A549 (cell line): ENCODE measurements around the gene VAPA. TPM values are rescaled to one million over a fixed set of nuclear protein-coding genes. Genes with fewer than 3 reads are reported as not detected.

Source experiments
- ATAC-seq, 2 experiments: fragments of 200-7000 bp in 1 of 2; fragments of >200 bp in 1 of 2; cut with Nextera tagmentation in 1 of 2; cut with Tn5 transposase in 1 of 2; 3 replicates each; pipeline versions ENCODE4 v1.8.0 to v1.9.1; 2018 to 2020; ENCODE audit warnings: mild to moderate bottlenecking in 1 of 2, moderate library complexity in 1 of 2
- CTCF ChIA-PET: fragments of 300-600 bp; sonication (Branson Sonifier 250); formaldehyde crosslinking; extraction: SDS; loops from one replicate; lab custom pipeline; 2021; ENCODE audit warnings: antibody characterized with exemption, inconsistent platforms; lab: Yijun Ruan, JAX
- POLR2A ChIA-PET: fragments of 350-600 bp; formaldehyde crosslinking; extraction: SDS; loops from one replicate; lab custom pipeline; 2021; ENCODE audit warnings: antibody characterized with exemption, inconsistent platforms; lab: Yijun Ruan, JAX
- DNase-seq, 2 experiments: peaks; one replicate each; pipeline versions ENCODE4 v3.0.0 to v3.0.0-alpha.2; 2011 to 2016; ENCODE audit warnings: low read depth in 1 of 2, low spot score in 1 of 2
- FAIRE-seq: peaks from 2 replicates; lab custom pipeline; 2011; peaks lifted over from hg19 to GRCh38; lab: Jason Lieb, UNC
- H3K27ac ChIP-seq, 2 experiments: fragments of >200 bp; sonication (Bioruptor Twin); formaldehyde crosslinking; 3 replicates each; pipeline ENCODE4 v1.5.1; 2016 to 2017
- H3K4me1 ChIP-seq: fragments of >200 bp; sonication (Bioruptor Twin); formaldehyde crosslinking; 3 replicates; pipeline ENCODE4 v1.6.1; 2016
- H3K4me2 ChIP-seq: fragments of >200 bp; sonication (Bioruptor Twin); formaldehyde crosslinking; 3 replicates; pipeline ENCODE4 v1.6.1; 2016
- H3K4me3 ChIP-seq: fragments of >200 bp; sonication (Bioruptor Twin); formaldehyde crosslinking; 3 replicates; pipeline ENCODE4 v1.5.1; 2016
- H3K9me3 ChIP-seq: fragments of >200 bp; sonication (Bioruptor Twin); formaldehyde crosslinking; 3 replicates; pipeline ENCODE4 v1.6.1; 2016
- BHLHE40 ChIP-seq: IDR thresholded peaks from 2 replicates; pipeline ENCODE4 v1.6.1; 2012; ENCODE audit warnings: low read depth, low read length, inconsistent platforms
- CBX2 ChIP-seq: fragments of 200-600 bp; sonication (generic); IDR thresholded peaks from 2 replicates; pipeline ENCODE4 v1.6.1; 2016; ENCODE audit warnings: low read depth, mild to moderate bottlenecking, borderline replicate concordance
- CBX8 ChIP-seq: fragments of 200-600 bp; sonication (generic); IDR thresholded peaks from 2 replicates; pipeline ENCODE4 v1.6.1; 2016
- CEBPB ChIP-seq, 2 experiments: fragments of >200 bp in 1 of 2; sonication (Bioruptor Twin) in 1 of 2; formaldehyde crosslinking in 1 of 2; IDR thresholded peaks; 2 replicates each; pipeline ENCODE4 v1.6.1; 2012 to 2016
- EHF ChIP-seq: fragments of 250-450 bp; sonication (Bioruptor Pico); IDR thresholded peaks from 2 replicates; pipeline ENCODE4 v1.5.0; 2020; ENCODE audit warnings: mild to moderate bottlenecking
- EP300 ChIP-seq, 2 experiments: fragments of >200 bp; sonication (Bioruptor Twin); formaldehyde crosslinking; IDR thresholded peaks; 2 replicates in 1 of 2; 3 replicates in 1 of 2; pipeline ENCODE4 v1.6.1; 2016 to 2017
- GATA3 ChIP-seq: IDR thresholded peaks from 2 replicates; pipeline ENCODE4 v1.6.1; 2012; ENCODE audit warnings: borderline replicate concordance
- HEYL ChIP-seq: fragments of 250-450 bp; sonication (Bioruptor Pico); IDR thresholded peaks from 2 replicates; pipeline ENCODE4 v1.8.0; 2021; ENCODE audit warnings: mild to moderate bottlenecking, moderate library complexity
- HOXA7 ChIP-seq: fragments of 250-450 bp; sonication (Bioruptor Pico); IDR thresholded peaks from 2 replicates; pipeline ENCODE4 v1.5.0; 2020; ENCODE audit warnings: mild to moderate bottlenecking, moderate library complexity
- JUNB ChIP-seq: fragments of >200 bp; sonication (Bioruptor Twin); formaldehyde crosslinking; IDR thresholded peaks from 2 replicates; pipeline ENCODE4 v1.6.1; 2016
- MAZ ChIP-seq: fragments of 150-350 bp; IDR thresholded peaks from 2 replicates; pipeline ENCODE4 v1.6.1; 2014; ENCODE audit warnings: antibody characterized with exemption, low read depth, low read length, borderline replicate concordance
- NFE2L2 ChIP-seq: fragments of 150-350 bp; conservative IDR thresholded peaks from 2 replicates; pipeline ENCODE4 v1.6.1; 2014; ENCODE audit warnings: low read length
- NPAS2 ChIP-seq: fragments of 250-450 bp; sonication (Bioruptor Pico); IDR thresholded peaks from 2 replicates; pipeline ENCODE4 v1.8.0; 2022; ENCODE audit warnings: mild to moderate bottlenecking, moderate library complexity, borderline replicate concordance
- NR3C1 ChIP-seq: fragments of >200 bp; sonication (Bioruptor Twin); formaldehyde crosslinking; IDR thresholded peaks from 3 replicates; pipeline ENCODE4 v1.6.1; 2017
- PHF8 ChIP-seq: fragments of 200-600 bp; sonication (generic); IDR thresholded peaks from 2 replicates; pipeline ENCODE4 v1.6.1; 2016; ENCODE audit warnings: low read depth, mild to moderate bottlenecking, antibody characterized with exemption, moderate library complexity, borderline replicate concordance
- POLR2A ChIP-seq: IDR thresholded peaks from 2 replicates; pipeline ENCODE4 v1.6.1; 2012; ENCODE audit warnings: mild to moderate bottlenecking, low read length
- RCOR1 ChIP-seq: fragments of 150-350 bp; IDR thresholded peaks from 2 replicates; pipeline ENCODE4 v1.6.1; 2014; ENCODE audit warnings: antibody characterized with exemption, low read length, low read depth
- SMC3 ChIP-seq: fragments of >200 bp; sonication (Bioruptor Twin); formaldehyde crosslinking; IDR thresholded peaks from 3 replicates; pipeline ENCODE4 v1.6.1; 2018; ENCODE audit warnings: inconsistent platforms
- SREBF2 ChIP-seq: fragments of 450-650 bp; IDR thresholded peaks from 2 replicates; pipeline ENCODE4 v1.6.1; 2014; ENCODE audit warnings: mild to moderate bottlenecking, moderate library complexity
- TFCP2L1 ChIP-seq: fragments of 250-450 bp; sonication (Bioruptor Pico); IDR thresholded peaks from 2 replicates; pipeline ENCODE4 v1.5.0; 2021; ENCODE audit warnings: mild to moderate bottlenecking
- ZC3H11A ChIP-seq: fragments of 450-650 bp; IDR thresholded peaks from 2 replicates; pipeline ENCODE4 v1.6.1; 2014; ENCODE audit warnings: antibody characterized with exemption, mild to moderate bottlenecking
- ZFP36 ChIP-seq: fragments of 450-650 bp; IDR thresholded peaks from 2 replicates; pipeline ENCODE4 v1.6.1; 2014; ENCODE audit warnings: borderline replicate concordance; ENCODE audit not compliant: partially characterized antibody
- WGBS: methylation state at CpG from one replicate; pipeline ENCODE4 v1.1.6; 2017; ENCODE audit errors: missing lambda C conversion rate; 5-methylcytosine and 5-hydroxymethylcytosine counted together
- polyA plus RNA-seq, 4 experiments: library from polyadenylated mRNA; depleted of rRNA in 3 of 4; stranded (reverse); fragments of >200 nt; fragmentation: RNase III in 1 of 4; extraction: RNeasy Plus Mini Kit Qiagen cat#74134 plus additional on column Dnase treatment in 1 of 4; gene quantifications; 2 replicates in 3 of 4; 3 replicates in 1 of 4; pipeline ENCODE4 v1.2.3, GENCODE V29; 2011 to 2017
- TF ChIP-seq, protein P1 (sequence below): fragments of >200 bp; sonication (Bioruptor Twin); formaldehyde crosslinking; IDR thresholded peaks from 3 replicates; pipeline ENCODE4 v1.5.1; 2016
- TF ChIP-seq, protein P2 (sequence below): fragments of 450-650 bp; IDR thresholded peaks from 2 replicates; pipeline ENCODE4 v1.6.1; 2014; ENCODE audit warnings: antibody characterized with exemption
- TF ChIP-seq, protein P3 (sequence below): fragments of 250-450 bp; sonication (Bioruptor Pico); IDR thresholded peaks from 2 replicates; pipeline ENCODE4 v1.5.0; 2020; ENCODE audit warnings: low read depth, mild to moderate bottlenecking, moderate library complexity

VAPA gene
- polyA plus RNA-seq, 2 of the 4 experiments (the other 2 are of a cell fraction) = 161 to 391 TPM

DNA sequence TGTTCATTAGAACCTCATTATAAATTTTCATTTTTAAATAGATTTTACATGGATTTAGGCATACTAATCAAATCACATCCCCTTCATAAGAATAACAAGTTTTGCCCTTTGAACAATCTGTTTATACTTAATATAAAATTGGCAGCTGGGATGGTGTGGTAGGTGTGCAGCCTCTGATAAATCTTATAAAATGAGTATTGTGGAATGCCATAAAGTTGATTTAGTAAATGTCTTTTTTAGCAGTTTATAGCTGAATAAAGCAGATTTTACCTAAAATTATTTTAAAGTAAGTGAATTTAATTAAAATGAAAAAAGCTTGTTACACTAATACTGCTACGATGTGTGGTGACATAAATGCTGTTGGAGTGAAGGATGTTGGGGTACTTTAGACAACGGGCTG, 35.5 kb downstream of the VAPA start:
- 77% methylated on average over 2 of the region's 2 CpGs for WGBS

DNA sequence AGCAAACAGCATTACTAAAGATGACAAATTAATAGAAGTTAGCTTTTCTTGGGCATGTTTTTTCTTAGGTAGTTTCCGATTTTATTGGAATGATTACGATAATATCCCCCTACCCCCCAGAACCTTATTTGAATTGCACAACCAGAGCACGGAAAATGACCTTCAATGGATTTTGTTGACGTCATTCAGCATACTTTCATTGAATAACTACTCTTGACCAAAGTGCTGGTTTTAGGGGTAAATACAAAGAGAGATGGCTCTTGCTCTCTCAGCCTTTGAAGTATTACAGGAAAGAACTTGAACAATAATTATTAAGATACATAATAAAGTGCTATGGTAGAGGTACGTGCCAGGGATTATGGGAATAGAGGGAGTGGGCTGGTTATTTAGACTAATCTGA, 36.0 kb downstream of the VAPA start:
- ChIA-PET CTCF (interaction anchor here (0.9 to 2.7 kb wide), 5 partner anchors 9 to 266 kb away, joined by 3 to 16 read pairs (median 3); partner anchors contain the start of gene VAPA), POLR2A (no interaction called here)
- TF ChIP-seq SMC3 (no peak), POLR2A (no peak), NPAS2 (CRISPR knock-in tag) (no peak), ZC3H11A (no peak), CBX2 (no peak), GATA3 (0 out of 2 replicates have a peak, but pooled peaks have one; percentile 30), NR3C1 (no peak), JUNB (no peak), HEYL (CRISPR knock-in tag) (no peak), BHLHE40 (no peak), ZFP36 (no peak), RCOR1 (no peak), EP300 (IDR thresholded peaks at IDR 0.05) (peak; percentile 42 to 76; a peak in 2 of 5 replicates), HOXA7 (CRISPR knock-in tag) (no peak), SREBF2 (no peak), TFCP2L1 (CRISPR knock-in tag) (no peak), NFE2L2 (no peak), CBX8 (no peak), CEBPB (IDR thresholded peaks at IDR 0.05) (peak in 1 of 2 experiments; percentile 37; a peak in 1 of 4 replicates), MAZ (no peak)
- TF ChIP-seq, protein P1, sequence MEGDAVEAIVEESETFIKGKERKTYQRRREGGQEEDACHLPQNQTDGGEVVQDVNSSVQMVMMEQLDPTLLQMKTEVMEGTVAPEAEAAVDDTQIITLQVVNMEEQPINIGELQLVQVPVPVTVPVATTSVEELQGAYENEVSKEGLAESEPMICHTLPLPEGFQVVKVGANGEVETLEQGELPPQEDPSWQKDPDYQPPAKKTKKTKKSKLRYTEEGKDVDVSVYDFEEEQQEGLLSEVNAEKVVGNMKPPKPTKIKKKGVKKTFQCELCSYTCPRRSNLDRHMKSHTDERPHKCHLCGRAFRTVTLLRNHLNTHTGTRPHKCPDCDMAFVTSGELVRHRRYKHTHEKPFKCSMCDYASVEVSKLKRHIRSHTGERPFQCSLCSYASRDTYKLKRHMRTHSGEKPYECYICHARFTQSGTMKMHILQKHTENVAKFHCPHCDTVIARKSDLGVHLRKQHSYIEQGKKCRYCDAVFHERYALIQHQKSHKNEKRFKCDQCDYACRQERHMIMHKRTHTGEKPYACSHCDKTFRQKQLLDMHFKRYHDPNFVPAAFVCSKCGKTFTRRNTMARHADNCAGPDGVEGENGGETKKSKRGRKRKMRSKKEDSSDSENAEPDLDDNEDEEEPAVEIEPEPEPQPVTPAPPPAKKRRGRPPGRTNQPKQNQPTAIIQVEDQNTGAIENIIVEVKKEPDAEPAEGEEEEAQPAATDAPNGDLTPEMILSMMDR = no peak
- TF ChIP-seq, protein P2, sequence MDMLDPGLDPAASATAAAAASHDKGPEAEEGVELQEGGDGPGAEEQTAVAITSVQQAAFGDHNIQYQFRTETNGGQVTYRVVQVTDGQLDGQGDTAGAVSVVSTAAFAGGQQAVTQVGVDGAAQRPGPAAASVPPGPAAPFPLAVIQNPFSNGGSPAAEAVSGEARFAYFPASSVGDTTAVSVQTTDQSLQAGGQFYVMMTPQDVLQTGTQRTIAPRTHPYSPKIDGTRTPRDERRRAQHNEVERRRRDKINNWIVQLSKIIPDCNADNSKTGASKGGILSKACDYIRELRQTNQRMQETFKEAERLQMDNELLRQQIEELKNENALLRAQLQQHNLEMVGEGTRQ = no peak
- TF ChIP-seq, protein P3, sequence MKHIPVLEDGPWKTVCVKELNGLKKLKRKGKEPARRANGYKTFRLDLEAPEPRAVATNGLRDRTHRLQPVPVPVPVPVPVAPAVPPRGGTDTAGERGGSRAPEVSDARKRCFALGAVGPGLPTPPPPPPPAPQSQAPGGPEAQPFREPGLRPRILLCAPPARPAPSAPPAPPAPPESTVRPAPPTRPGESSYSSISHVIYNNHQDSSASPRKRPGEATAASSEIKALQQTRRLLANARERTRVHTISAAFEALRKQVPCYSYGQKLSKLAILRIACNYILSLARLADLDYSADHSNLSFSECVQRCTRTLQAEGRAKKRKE (CRISPR knock-in tag) = no peak
- Histone ChIP-seq H3K27ac (peak overlapping the region; percentile 60 to 79; a peak in 4 of 6 replicates), H3K4me3 (no peak overlapping the region), H3K4me1 (peaks cover 54% of the 10 kb centered on the region), H3K9me3 (no peaks in the 10 kb centered on the region), H3K4me2 (peak overlapping the region; percentile 11; the same call in 1 of the 3 replicates)
- WGBS = 61% methylated on average over 5 of the region's 5 CpGs
- FAIRE-seq = no peak
- no peak for ATAC-seq
- DNase-seq = peak in 1 of 2 experiments; percentile 29

More for the DNA sequence above, 35.5 kb downstream of the VAPA start:
- FAIRE-seq (no peak), DNase-seq (no peak), ATAC-seq (no peak)
- H3K4me2 ChIP-seq = no peak overlapping the region
- H3K9me3 ChIP-seq = no peaks in the 10 kb centered on the region
- H3K27ac ChIP-seq = peak overlapping the region in 1 of 2 experiments; percentile 79; a peak in 2 of 6 replicates
- peaks cover 54% of the 10 kb centered on the region for H3K4me1 ChIP-seq
- TF ChIP-seq EHF = no peak
- no peak for TF ChIP-seq PHF8
- TF ChIP-seq ZFP36 = no peak
- TF ChIP-seq NR3C1 = no peak
- no peak for TF ChIP-seq POLR2A
- no peak for TF ChIP-seq BHLHE40
- no peak for TF ChIP-seq SMC3
- TF ChIP-seq CBX2 = no peak
- no peak for TF ChIP-seq SREBF2
- TF ChIP-seq, protein P3 (CRISPR knock-in tag) = no peak
- TF ChIP-seq, protein P1 = no peak
- CTCF ChIA-PET = no interaction called here
- POLR2A ChIA-PET = no interaction called here
- H3K4me3 ChIP-seq = no peak overlapping the region
